Measurements from ENCODE around the gene EDDM3A. TPM values are rescaled to one million over a fixed set of nuclear protein-coding genes. Genes with fewer than 3 reads are reported as not detected.

Gene EDDM3A
- total and polyA plus RNA-seq, 2 of the 13 experiments (the other 11 are each of a cell fraction or from before 2014, with no cell fraction given): not detected

DNA sequence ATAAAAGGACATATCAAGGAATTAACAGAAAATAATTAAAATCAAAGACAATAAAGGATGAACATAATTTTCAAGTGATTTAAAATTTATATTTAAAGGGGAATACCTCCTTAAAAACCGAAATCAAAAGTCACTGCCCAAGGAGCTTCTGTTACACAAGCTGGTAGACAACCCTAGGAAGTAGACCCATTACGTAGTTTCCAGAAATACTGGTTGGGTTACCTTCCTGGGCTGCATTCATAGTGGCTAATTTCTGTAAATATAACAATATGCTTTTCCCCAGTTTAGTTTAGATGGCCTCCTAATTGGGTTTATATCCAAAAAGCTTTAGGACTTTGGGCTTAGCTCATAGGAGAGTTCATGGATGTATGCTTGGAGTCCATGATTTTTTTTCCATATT is 2.1 kb upstream of the EDDM3A start (continued):
- TF ChIP-seq ZNF607 (CRISPR knock-in tag; IDR thresholded peaks at IDR 0.05; ENCODE audit: borderline replicate concordance): no peak
- TF ChIP-seq CENPX (CRISPR knock-in tag; IDR thresholded peaks at IDR 0.05): no peak
- no peak for TF ChIP-seq ZNF18 (CRISPR knock-in tag; IDR thresholded peaks at IDR 0.05; ENCODE audit: insufficient replicate concordance)
- TF ChIP-seq, protein P1, sequence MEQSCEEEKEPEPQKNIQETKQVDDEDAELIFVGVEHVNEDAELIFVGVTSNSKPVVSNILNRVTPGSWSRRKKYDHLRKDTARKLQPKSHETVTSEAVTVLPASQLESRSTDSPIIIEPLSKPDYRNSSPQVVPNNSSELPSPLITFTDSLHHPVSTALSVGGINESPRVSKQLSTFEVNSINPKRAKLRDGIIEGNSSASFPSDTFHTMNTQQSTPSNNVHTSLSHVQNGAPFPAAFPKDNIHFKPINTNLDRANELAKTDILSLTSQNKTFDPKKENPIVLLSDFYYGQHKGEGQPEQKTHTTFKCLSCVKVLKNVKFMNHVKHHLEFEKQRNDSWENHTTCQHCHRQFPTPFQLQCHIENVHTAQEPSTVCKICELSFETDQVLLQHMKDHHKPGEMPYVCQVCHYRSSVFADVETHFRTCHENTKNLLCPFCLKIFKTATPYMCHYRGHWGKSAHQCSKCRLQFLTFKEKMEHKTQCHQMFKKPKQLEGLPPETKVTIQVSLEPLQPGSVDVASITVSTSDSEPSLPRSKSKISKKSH (CRISPR knock-in tag; IDR thresholded peaks at IDR 0.05; ENCODE audit: borderline replicate concordance): no peak
- no peak for TF ChIP-seq ZNF382 (CRISPR knock-in tag; IDR thresholded peaks at IDR 0.05; ENCODE audit: borderline replicate concordance)
- TF ChIP-seq HHEX (CRISPR knock-in tag; IDR thresholded peaks at IDR 0.05): no peak
- TF ChIP-seq PAWR (CRISPR knock-in tag; IDR thresholded peaks at IDR 0.05; ENCODE audit: borderline replicate concordance): no peak
- TF ChIP-seq RARG (CRISPR knock-in tag; IDR thresholded peaks at IDR 0.05; ENCODE audit: low read depth): no peak
- no peak for TF ChIP-seq ZNF569 (CRISPR knock-in tag; IDR thresholded peaks at IDR 0.05; ENCODE audit: borderline replicate concordance)
- TF ChIP-seq, protein P2, sequence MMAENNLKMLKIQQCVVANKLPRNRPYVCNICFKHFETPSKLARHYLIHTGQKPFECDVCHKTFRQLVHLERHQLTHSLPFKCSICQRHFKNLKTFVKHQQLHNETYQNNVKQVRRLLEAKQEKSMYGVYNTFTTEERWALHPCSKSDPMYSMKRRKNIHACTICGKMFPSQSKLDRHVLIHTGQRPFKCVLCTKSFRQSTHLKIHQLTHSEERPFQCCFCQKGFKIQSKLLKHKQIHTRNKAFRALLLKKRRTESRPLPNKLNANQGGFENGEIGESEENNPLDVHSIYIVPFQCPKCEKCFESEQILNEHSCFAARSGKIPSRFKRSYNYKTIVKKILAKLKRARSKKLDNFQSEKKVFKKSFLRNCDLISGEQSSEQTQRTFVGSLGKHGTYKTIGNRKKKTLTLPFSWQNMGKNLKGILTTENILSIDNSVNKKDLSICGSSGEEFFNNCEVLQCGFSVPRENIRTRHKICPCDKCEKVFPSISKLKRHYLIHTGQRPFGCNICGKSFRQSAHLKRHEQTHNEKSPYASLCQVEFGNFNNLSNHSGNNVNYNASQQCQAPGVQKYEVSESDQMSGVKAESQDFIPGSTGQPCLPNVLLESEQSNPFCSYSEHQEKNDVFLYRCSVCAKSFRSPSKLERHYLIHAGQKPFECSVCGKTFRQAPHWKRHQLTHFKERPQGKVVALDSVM (CRISPR knock-in tag; IDR thresholded peaks at IDR 0.05): no peak
- no peak for TF ChIP-seq ZNF468 (CRISPR knock-in tag; IDR thresholded peaks at IDR 0.05)
- no peak for TF ChIP-seq GPN1 (CRISPR knock-in tag; IDR thresholded peaks at IDR 0.05; ENCODE audit: borderline replicate concordance)
- TF ChIP-seq MBD4 (IDR thresholded peaks at IDR 0.05; ENCODE audit: borderline replicate concordance, low read length): no peak
